ENCODE measurements around the gene RIC8B. TPM values are rescaled to one million over a fixed set of nuclear protein-coding genes. Genes with fewer than 3 reads are reported as not detected.

RIC8B gene
- total RNA-seq, 4 donors from 2014 or later, result 15.1 to 24.9 (median 21.6) TPM

DNA sequence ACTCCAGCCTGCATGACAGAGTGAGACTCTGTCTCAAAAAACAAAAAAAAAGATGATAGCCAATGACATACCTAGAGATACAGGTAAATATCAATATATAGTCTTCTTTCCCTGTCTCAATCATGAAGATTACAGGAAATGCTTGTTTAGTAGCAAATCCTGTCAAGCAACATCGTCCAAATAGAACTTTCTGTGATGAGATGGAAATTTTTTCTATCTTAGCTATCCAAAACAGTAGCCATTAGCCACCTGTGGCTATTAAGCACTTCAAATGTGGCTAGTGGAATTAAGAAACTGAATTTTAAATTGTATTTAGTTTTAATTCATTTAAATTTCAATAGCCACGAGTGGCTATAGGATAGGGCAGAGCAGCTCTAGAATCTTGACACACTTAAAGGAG, 33.2 kb upstream of the RIC8B start:
- 83 to 95% methylated on average over 2 of the region's 2 CpGs for WGBS, 2 donors
- Histone ChIP-seq H3K4me3 (no peak overlapping the region), H3K4me1 (peaks cover 0 to 4% (median 0%) of the 10 kb centered on the region in 4 donors), H3K27me3 (no peaks in the 10 kb centered on the region), H3K9me3 (no peaks in the 10 kb centered on the region), H3K36me3 (no peaks in the 10 kb centered on the region), H3K27ac (no peak overlapping the region)
- no peak for DNase-seq (ENCODE audit: low spot score in 2 of 2)
- TF ChIP-seq EP300 (IDR thresholded peaks at IDR 0.05) (no peak), POLR2A (IDR thresholded peaks at IDR 0.05) (no peak), CTCF (IDR thresholded peaks at IDR 0.05) (no peak)

DNA sequence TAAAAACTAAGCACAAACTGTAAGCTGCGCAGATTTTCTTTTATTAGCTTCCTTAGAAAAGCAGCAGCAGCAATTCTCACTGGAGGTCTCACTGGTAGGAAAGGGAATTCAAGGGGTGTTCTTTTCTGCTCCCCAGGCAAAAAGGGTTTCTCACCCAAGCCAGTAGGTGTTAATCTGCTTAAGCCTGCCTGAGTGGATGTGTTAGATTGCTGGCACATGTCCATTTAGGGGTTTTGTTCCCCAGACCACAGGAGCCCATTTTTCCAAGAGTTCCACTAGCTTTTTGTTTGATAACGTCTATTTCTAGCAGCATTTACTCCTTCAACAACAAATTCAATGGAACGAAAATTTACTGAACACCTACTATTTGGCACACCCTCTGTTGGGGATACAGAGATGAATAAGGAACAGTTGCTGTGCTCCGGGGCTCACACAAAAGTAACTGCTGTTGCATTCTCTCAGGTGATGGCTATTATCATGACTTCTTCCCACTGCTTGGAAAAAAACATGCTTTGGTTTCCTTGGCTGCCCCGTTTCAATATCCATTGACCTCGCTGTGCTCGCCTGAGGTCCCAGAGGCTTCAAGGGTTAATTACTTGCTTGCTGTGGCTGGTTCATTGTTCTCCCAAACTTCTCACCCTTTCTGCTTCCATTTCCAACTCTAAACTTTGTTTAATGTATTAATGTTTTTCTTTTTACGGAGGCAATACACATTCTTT, 31.1 kb upstream of the RIC8B start:
- DNase-seq (ENCODE audit: low spot score in 2 of 2), result no peak
- 38 to 40% methylated on average over 8 of the region's 8 CpGs for WGBS, 2 donors
- H3K9me3 ChIP-seq, result no peaks in the 10 kb centered on the region
- TF ChIP-seq POLR2A (IDR thresholded peaks at IDR 0.05) (no peak), CTCF (IDR thresholded peaks at IDR 0.05) (no peak), EP300 (IDR thresholded peaks at IDR 0.05) (no peak)
- peaks cover 0 to 4% (median 0%) of the 10 kb centered on the region in 4 donors for H3K4me1 ChIP-seq
- H3K27ac ChIP-seq, result no peak overlapping the region
- no peak overlapping the region for H3K4me3 ChIP-seq
- no peaks in the 10 kb centered on the region for H3K27me3 ChIP-seq
- H3K36me3 ChIP-seq, result no peaks in the 10 kb centered on the region

DNA sequence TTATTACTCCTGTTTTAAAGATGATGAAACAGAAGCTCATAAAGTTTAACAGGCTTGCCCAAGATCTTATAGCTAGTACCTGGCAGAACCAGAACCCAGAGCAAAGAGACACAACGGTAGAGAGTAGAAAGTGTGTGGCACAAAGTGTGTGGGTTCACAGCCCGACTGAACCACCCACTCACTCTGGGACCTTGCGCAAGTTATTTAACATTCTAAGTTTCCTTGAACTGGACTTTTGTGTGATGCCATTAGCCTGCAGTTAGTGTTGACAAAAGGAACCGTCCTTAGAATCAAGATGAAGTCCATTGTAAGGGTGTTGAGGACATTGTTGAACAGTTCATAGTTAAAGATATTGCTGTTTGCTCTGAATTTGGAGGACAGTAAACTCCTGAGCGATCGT, 29.9 kb upstream of the RIC8B start:
- 61 to 69% methylated on average over 6 of the region's 6 CpGs for WGBS, 2 donors
- TF ChIP-seq EP300 (IDR thresholded peaks at IDR 0.05) (no peak), CTCF (IDR thresholded peaks at IDR 0.05) (no peak), POLR2A (IDR thresholded peaks at IDR 0.05) (no peak)
- Histone ChIP-seq H3K36me3 (no peaks in the 10 kb centered on the region), H3K9me3 (no peaks in the 10 kb centered on the region), H3K27me3 (no peaks in the 10 kb centered on the region), H3K4me3 (no peak overlapping the region), H3K27ac (no peak overlapping the region), H3K4me1 (peaks cover 0 to 4% (median 0%) of the 10 kb centered on the region in 4 donors)
- DNase-seq (ENCODE audit: low spot score in 2 of 2), result no peak

GRCh38 chr12:106745181-106745745, 29.2 kb upstream of the RIC8B start:
- 72% methylated on average over 4 of the region's 4 CpGs for WGBS, 2 donors
- Histone ChIP-seq H3K27me3 (no peaks in the 10 kb centered on the region), H3K4me1 (peaks cover 0 to 4% (median 0%) of the 10 kb centered on the region in 4 donors), H3K9me3 (no peaks in the 10 kb centered on the region), H3K27ac (no peak overlapping the region), H3K4me3 (no peak overlapping the region), H3K36me3 (no peaks in the 10 kb centered on the region)
- no peak for DNase-seq (ENCODE audit: low spot score in 2 of 2)
- TF ChIP-seq POLR2A (IDR thresholded peaks at IDR 0.05) (no peak), EP300 (IDR thresholded peaks at IDR 0.05) (no peak), CTCF (IDR thresholded peaks at IDR 0.05) (no peak)

DNA sequence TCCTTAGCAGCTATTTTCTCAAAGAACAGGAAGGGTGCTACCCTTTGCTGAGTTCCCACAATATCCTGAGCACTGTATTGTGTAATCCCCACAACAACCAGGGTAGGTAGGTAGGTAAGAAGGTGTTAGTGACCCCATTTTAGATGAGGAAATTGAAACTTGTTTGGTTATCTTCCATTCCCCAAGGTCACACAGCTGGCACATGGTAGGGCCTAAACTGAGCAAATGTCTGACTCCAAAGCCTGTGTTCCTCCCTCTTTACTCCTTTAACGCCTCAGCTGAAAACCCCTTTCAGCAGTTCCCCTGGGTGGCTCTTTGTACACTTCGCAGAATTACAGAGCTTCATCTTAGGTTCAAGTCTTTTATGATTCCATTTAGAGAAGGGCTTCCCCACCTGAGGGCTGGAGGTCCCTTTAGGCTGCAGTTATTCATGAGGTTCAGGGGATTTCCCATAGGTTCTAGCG, 26.5 kb upstream of the RIC8B start:
- Histone ChIP-seq H3K4me3 (no peak overlapping the region), H3K4me1 (peaks cover 0 to 4% (median 0%) of the 10 kb centered on the region in 4 donors), H3K27me3 (no peaks in the 10 kb centered on the region), H3K36me3 (no peaks in the 10 kb centered on the region), H3K27ac (no peak overlapping the region), H3K9me3 (no peaks in the 10 kb centered on the region)
- no peak for DNase-seq (ENCODE audit: low spot score in 2 of 2)
- 86 to 96% methylated on average over 3 of the region's 3 CpGs for WGBS, 2 donors
- no peak for TF ChIP-seq CTCF (IDR thresholded peaks at IDR 0.05)
- no peak for TF ChIP-seq POLR2A (IDR thresholded peaks at IDR 0.05)
- TF ChIP-seq EP300 (IDR thresholded peaks at IDR 0.05), result no peak

Data from tibial nerve (tissue), 4 donors.